Regular cardiac myocyte (primary cell): ENCODE results near the gene USP27X. TPM values are rescaled to one million over a fixed set of nuclear protein-coding genes. Genes with fewer than 3 reads are reported as not detected.

Experiments used
- total RNA-seq: library from RNA; depleted of rRNA; stranded (reverse); fragments of >200 nt; gene quantifications from 2 replicates; pipeline ENCODE4 v1.2.3, GENCODE V29; 2014

USP27X gene
- total RNA-seq = 2.3 and 2.5 TPM in 2 replicates

GRCh38 chrX:49878834-49879655 lies at the start of gene USP27X:
Gene USP27X (plus strand): TSS chrX:49879484. CDS start chrX:49880308, 824 bp downstream.

GRCh38 chrX:49922291-49923241 lies 43.3 kb downstream of the USP27X start, which contains the start of gene CLCN5:
Gene CLCN5 (plus strand): TSS chrX:49922596. CDS start chrX:49925299, 2,703 bp downstream.

Other genes starting within 250 kb of the USP27X start
- not detected in 2 replicates for gene PAGE1, start 183.5 kb upstream of the USP27X start, total RNA-seq
- not detected in 2 replicates for gene PAGE4, start 50.2 kb upstream of the USP27X start, total RNA-seq
- 10.7 and 16.3 TPM in 2 replicates for gene CLCN5, start 43.1 kb downstream of the USP27X start, total RNA-seq